Measurements from ENCODE around the gene NSMF.
A peak's percentile ranks its signal among the peaks of the same experiment; 100 is the strongest.

NSMF gene

DNA sequence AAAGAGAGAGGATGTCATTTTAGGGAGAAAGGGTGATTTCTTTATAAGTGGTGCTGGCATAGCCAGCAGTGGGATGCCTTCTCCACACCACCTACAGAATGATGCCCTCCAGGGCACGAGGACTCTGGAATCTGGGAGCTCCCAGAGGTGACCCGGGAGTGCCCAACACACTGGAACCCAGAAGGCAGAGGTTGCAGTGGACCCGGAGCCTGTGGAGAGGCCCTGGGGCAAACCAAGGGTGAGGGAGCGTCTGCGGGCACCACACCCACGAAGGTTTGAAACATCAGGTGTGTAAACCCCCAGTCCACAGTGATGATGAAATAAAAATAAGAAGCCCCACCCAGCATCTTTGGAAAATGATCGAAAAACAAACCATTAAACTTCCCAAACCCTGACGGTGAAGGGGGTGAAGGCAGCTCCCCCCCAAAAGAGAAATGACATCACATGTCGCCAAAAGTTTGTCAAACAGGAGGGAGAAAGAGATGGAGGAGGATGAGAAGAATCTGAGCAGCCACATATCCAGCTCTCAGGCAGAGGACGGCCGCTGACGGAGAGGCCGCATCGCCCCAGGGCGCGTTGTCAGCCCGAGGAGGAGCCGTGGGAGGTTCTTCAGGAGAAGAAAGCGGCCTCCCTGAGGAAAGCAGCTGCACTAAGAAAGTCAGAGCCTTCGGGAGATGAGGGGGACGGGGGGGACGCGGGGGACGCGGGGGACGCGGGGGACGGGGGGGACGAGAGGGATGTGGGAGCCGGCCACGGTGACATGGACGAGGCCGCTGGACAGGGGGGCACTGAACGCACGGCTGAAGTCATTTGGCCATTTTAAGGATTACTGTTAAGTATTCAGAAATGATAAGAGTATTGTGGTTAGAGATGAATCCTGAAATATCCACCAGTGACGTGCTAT, 43.1 kb upstream of the NSMF start:
- no peak overlapping the region for H3K4me3 Mint-ChIP-seq
- peak overlapping the region; percentile 95 for H3K27ac Mint-ChIP-seq
- no peaks in the 10 kb centered on the region for H3K4me1 Mint-ChIP-seq
- TF ChIP-seq, protein P1, sequence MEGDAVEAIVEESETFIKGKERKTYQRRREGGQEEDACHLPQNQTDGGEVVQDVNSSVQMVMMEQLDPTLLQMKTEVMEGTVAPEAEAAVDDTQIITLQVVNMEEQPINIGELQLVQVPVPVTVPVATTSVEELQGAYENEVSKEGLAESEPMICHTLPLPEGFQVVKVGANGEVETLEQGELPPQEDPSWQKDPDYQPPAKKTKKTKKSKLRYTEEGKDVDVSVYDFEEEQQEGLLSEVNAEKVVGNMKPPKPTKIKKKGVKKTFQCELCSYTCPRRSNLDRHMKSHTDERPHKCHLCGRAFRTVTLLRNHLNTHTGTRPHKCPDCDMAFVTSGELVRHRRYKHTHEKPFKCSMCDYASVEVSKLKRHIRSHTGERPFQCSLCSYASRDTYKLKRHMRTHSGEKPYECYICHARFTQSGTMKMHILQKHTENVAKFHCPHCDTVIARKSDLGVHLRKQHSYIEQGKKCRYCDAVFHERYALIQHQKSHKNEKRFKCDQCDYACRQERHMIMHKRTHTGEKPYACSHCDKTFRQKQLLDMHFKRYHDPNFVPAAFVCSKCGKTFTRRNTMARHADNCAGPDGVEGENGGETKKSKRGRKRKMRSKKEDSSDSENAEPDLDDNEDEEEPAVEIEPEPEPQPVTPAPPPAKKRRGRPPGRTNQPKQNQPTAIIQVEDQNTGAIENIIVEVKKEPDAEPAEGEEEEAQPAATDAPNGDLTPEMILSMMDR (IDR thresholded peaks at IDR 0.05) = no peak
- peaks cover 29% of the 10 kb centered on the region for H3K27me3 Mint-ChIP-seq (ENCODE audit: low read depth, poor library complexity)
- peaks cover 43% of the 10 kb centered on the region for H3K9me3 Mint-ChIP-seq
- DNase-seq = no peak
- H3K36me3 Mint-ChIP-seq (ENCODE audit: low read depth) = peaks cover 19% of the 10 kb centered on the region

DNA sequence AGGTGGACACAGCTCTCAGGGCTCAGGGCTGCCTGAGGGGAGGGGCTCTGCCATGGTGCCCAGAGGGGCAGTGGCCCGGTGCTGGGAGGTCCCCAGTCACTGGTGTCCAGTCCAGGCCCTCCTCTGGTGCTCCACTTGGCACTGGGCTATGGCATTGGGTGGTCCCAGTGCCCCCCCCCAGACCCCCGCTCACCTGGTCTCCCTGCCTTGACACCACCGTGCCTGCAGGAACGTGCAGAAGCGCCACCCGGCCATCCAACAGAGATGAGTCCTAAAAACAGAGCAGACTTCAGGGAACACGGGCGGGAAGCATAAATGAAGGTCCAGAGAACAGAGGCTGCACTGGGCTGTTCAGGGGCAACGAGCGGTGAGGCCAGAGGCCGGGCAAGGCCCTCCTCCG, 42.3 kb upstream of the NSMF start:
- Mint-ChIP-seq H3K27me3 (ENCODE audit: low read depth, poor library complexity) (peaks cover 26% of the 10 kb centered on the region), H3K27ac (peak overlapping the region; percentile 95), H3K9me3 (peaks cover 40% of the 10 kb centered on the region), H3K4me1 (no peaks in the 10 kb centered on the region), H3K36me3 (ENCODE audit: low read depth) (peaks cover 19% of the 10 kb centered on the region), H3K4me3 (no peak overlapping the region)
- TF ChIP-seq, protein P1 (IDR thresholded peaks at IDR 0.05) = no peak
- no peak for DNase-seq

- peaks cover 26% of the 10 kb centered on the region for H3K27me3 Mint-ChIP-seq (ENCODE audit: low read depth, poor library complexity)
- no peak overlapping the region for H3K4me3 Mint-ChIP-seq
- no peak overlapping the region for H3K27ac Mint-ChIP-seq
- no peaks in the 10 kb centered on the region for H3K4me1 Mint-ChIP-seq
- H3K36me3 Mint-ChIP-seq (ENCODE audit: low read depth) = peaks cover 19% of the 10 kb centered on the region
- TF ChIP-seq, protein P1 (IDR thresholded peaks at IDR 0.05) = no peak
- H3K9me3 Mint-ChIP-seq = peaks cover 37% of the 10 kb centered on the region
- DNase-seq = no peak
Observed at GRCh38 chr9:137500666-137501397, 41.7 kb upstream of the NSMF start.

DNA sequence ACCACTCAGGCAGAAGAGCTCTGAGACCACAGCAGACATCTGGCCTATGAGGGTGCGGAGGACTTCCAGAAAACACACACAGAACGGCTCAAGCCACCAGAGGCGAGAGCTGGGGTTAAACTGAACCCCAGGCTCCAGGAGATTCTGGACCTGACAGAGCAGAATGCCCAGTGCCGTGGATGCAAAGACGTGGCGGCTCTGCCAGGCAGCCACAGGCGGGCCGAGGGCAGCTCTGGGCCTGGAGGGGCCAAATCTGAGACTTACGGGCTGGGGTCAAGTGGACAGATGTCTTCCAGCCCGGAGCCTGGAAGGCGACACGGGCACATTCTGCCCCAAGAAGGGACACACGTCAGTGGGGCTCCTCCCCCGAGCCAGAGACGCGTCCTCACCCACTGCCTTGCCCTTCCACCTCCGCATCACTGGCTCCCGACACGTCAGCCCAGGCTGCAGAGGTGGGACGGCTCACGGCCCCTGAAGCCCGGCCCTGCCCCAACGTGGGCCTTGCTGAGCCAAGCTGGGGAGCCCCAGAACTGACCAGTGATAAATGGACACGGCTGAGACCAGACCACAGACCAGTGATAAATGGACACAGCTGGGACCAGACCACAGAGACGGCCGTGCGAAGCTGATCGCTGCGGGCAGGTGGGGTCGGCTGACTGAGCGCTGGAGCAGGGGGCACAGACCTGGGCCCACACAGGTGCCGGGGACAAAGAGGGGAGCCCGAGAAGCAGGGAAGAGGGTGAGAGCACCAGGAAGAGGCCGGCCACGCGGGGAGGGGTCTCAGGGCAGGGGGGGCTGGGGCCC, 40.9 kb upstream of the NSMF start:
- peaks cover 37% of the 10 kb centered on the region for H3K9me3 Mint-ChIP-seq
- no peak for DNase-seq
- no peak overlapping the region for H3K27ac Mint-ChIP-seq
- peaks cover 26% of the 10 kb centered on the region for H3K27me3 Mint-ChIP-seq (ENCODE audit: low read depth, poor library complexity)
- H3K36me3 Mint-ChIP-seq (ENCODE audit: low read depth) = peaks cover 19% of the 10 kb centered on the region
- H3K4me1 Mint-ChIP-seq = no peaks in the 10 kb centered on the region
- TF ChIP-seq, protein P1 (IDR thresholded peaks at IDR 0.05) = no peak
- no peak overlapping the region for H3K4me3 Mint-ChIP-seq

DNA sequence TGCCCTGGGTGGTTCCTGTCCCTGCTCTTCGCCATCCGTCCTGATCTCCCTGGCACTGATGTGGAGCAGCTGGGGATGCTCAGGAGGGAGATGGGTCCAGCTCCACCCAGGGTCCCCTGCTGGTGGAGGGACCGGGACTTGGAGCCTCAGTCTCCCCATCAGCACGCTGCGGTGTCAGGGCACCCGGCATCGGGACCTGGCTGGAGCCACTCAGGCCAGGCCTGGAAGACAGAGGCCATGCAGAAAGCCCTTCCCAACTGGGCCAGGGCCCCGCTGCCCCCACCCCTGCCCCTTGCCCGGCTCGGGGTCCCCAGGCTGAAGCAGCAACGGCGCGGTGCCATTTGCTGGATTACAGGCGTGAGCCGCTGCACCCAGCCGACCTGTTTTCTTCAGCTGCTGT, 40.3 kb upstream of the NSMF start:
- Mint-ChIP-seq H3K4me3 (no peak overlapping the region), H3K36me3 (ENCODE audit: low read depth) (peaks cover 19% of the 10 kb centered on the region)
- TF ChIP-seq, protein P1 (IDR thresholded peaks at IDR 0.05) = no peak

More for the DNA sequence above, 40.3 kb upstream of the NSMF start:
- Mint-ChIP-seq H3K4me1 (no peaks in the 10 kb centered on the region), H3K27ac (no peak overlapping the region), H3K27me3 (ENCODE audit: low read depth, poor library complexity) (peaks cover 24% of the 10 kb centered on the region), H3K9me3 (peaks cover 36% of the 10 kb centered on the region)
- DNase-seq = no peak
